Neural cell (in vitro differentiated cells): ENCODE data around the gene SLC2A4RG. TPM values are rescaled to one million over a fixed set of nuclear protein-coding genes. Genes with fewer than 3 reads are reported as not detected.

Experiments used
- H2AFZ ChIP-seq: fragments of 200-600, 300-800 bp; sonication (generic), shearing (Covaris generic); 2 replicates; pipeline ENCODE4 v1.6.0; 2014; ENCODE audit warnings: low read depth, mild to moderate bottlenecking, antibody characterized with exemption, low read length, moderate library complexity
- H3F3A ChIP-seq: fragments of 200-600 bp; shearing (Covaris generic); 2 replicates; pipeline ENCODE4 v1.6.1; 2016; ENCODE audit warnings: mild to moderate bottlenecking, moderate library complexity, mixed read lengths, antibody characterized with exemption, low read length; ENCODE audit not compliant: insufficient read depth, poor library complexity, severe bottlenecking
- H3K27ac ChIP-seq: fragments of 200-600, 300-800 bp; sonication (generic), shearing (Covaris generic); 2 replicates; pipeline ENCODE4 v1.5.1; 2014; ENCODE audit warnings: mild to moderate bottlenecking, low read length, moderate library complexity
- H3K27me3 ChIP-seq: fragments of 300-800, 200-600 bp; sonication (generic), shearing (Covaris generic); 2 replicates; pipeline ENCODE4 v1.6.0; 2014; ENCODE audit warnings: mild to moderate bottlenecking, low read depth, low read length, moderate library complexity; ENCODE audit not compliant: insufficient read depth
- H3K36me3 ChIP-seq: fragments of 300-800, 200-600 bp; sonication (generic), shearing (Covaris generic); 2 replicates; pipeline ENCODE4 v1.5.1; 2014; ENCODE audit warnings: mild to moderate bottlenecking, antibody characterized with exemption, low read length, moderate library complexity; ENCODE audit not compliant: insufficient read depth
- H3K4me2 ChIP-seq: fragments of 300-800, 200-600 bp; sonication (generic), shearing (Covaris generic); 2 replicates; pipeline ENCODE4 v1.6.0; 2014; ENCODE audit warnings: mild to moderate bottlenecking, low read length
- H3K4me3 ChIP-seq: fragments of 300-800, 200-600 bp; sonication (generic), shearing (Covaris generic); 2 replicates; pipeline ENCODE4 v1.5.1; 2014; ENCODE audit warnings: mild to moderate bottlenecking, low read length, moderate library complexity
- H3K79me2 ChIP-seq: fragments of 200-600 bp; shearing (Covaris generic); replicated peaks from 2 replicates; pipeline ENCODE4 v1.6.0; 2014; ENCODE audit warnings: mild to moderate bottlenecking, low read length, moderate library complexity; ENCODE audit not compliant: insufficient read depth
- H3K9ac ChIP-seq: fragments of 300-800, 200-600 bp; sonication (generic), shearing (Covaris generic); 2 replicates; pipeline ENCODE4 v1.6.1; 2016; ENCODE audit warnings: mild to moderate bottlenecking, low read length, mixed read lengths
- H3K9me2 ChIP-seq: fragments of 200-600 bp; shearing (Covaris generic); 2 replicates; pipeline ENCODE4 v1.6.1; 2016; ENCODE audit warnings: mild to moderate bottlenecking, low read length, mixed read lengths; ENCODE audit not compliant: insufficient read depth
- H3K9me3 ChIP-seq: fragments of 200-600, 300-800 bp; sonication (generic), shearing (Covaris generic); 2 replicates; pipeline ENCODE4 v1.6.1; 2016; ENCODE audit warnings: mild to moderate bottlenecking, mixed run types, low read length, moderate library complexity, mixed read lengths
- H4K20me1 ChIP-seq: fragments of 200-600 bp; shearing (Covaris generic); 2 replicates; pipeline ENCODE4 v1.6.1; 2016; ENCODE audit warnings: mild to moderate bottlenecking, mixed run types; ENCODE audit not compliant: insufficient read depth
- EP300 ChIP-seq: fragments of 450-650 bp; conservative IDR thresholded peaks from 2 replicates; pipeline ENCODE4 v1.6.1; 2014; ENCODE audit warnings: antibody characterized with exemption, mild to moderate bottlenecking, moderate library complexity; ENCODE audit not compliant: poor library complexity, severe bottlenecking
- EZH2 ChIP-seq: fragments of 200-600, 300-800 bp; shearing (Covaris generic), sonication (generic); IDR thresholded peaks from 2 replicates; pipeline ENCODE4 v1.6.1; 2014; ENCODE audit warnings: antibody characterized with exemption, low read length, borderline replicate concordance, mild to moderate bottlenecking; ENCODE audit not compliant: insufficient read depth, poor library complexity, severe bottlenecking
- MXI1 ChIP-seq: fragments of 450-650 bp; conservative IDR thresholded peaks from 2 replicates; pipeline ENCODE4 v1.6.1; 2014; ENCODE audit warnings: antibody characterized with exemption, mild to moderate bottlenecking; ENCODE audit not compliant: poor library complexity, severe bottlenecking
- POLR2AphosphoS5 ChIP-seq: IDR thresholded peaks from 2 replicates; pipeline ENCODE4 v1.6.1; 2012
- RAD21 ChIP-seq: fragments of 450-650 bp; conservative IDR thresholded peaks from 2 replicates; pipeline ENCODE4 v1.6.1; 2014; ENCODE audit warnings: antibody characterized with exemption, mild to moderate bottlenecking, moderate library complexity
- REST ChIP-seq: IDR thresholded peaks from 2 replicates; pipeline ENCODE4 v1.6.1; 2012; ENCODE audit warnings: borderline replicate concordance
- TAF1 ChIP-seq: IDR thresholded peaks from 2 replicates; pipeline ENCODE4 v1.6.1; 2012; ENCODE audit warnings: low read depth
- polyA plus RNA-seq: library from polyadenylated mRNA; depleted of rRNA; stranded (reverse); fragments of >200 nt; gene quantifications from 2 replicates; pipeline ENCODE4 v1.2.3, GENCODE V29; 2014

SLC2A4RG gene
- polyA plus RNA-seq, 1 donor from 2014 or later = 52.1 TPM

- H4K20me1 ChIP-seq = no peaks in the 10 kb centered on the region
- H3K4me3 ChIP-seq = no peak overlapping the region
- no peaks in the 10 kb centered on the region for H3K9me3 ChIP-seq
- TF ChIP-seq MXI1 = no peak
- TF ChIP-seq EZH2 = no peak
- TF ChIP-seq RAD21 = no peak
- no peak for TF ChIP-seq REST
- TF ChIP-seq EP300 = no peak
- no peak for TF ChIP-seq POLR2AphosphoS5
- no peaks in the 10 kb centered on the region for H3K36me3 ChIP-seq
- H3K27me3 ChIP-seq = no peaks in the 10 kb centered on the region
- no peak overlapping the region for H3K4me2 ChIP-seq
- no peaks in the 10 kb centered on the region for H3K9me2 ChIP-seq
- H2AFZ ChIP-seq = no peak overlapping the region
- no peaks in the 10 kb centered on the region for H3F3A ChIP-seq
- H3K79me2 ChIP-seq = no peaks in the 10 kb centered on the region
- H3K9ac ChIP-seq = no peak overlapping the region
- no peak overlapping the region for H3K27ac ChIP-seq
Observed at GRCh38 chr20:63694584-63695423, 44.8 kb upstream of the SLC2A4RG start.

- Histone ChIP-seq H3K79me2 (no peaks in the 10 kb centered on the region), H3K4me2 (no peak overlapping the region), H3K27me3 (no peaks in the 10 kb centered on the region), H3F3A (no peaks in the 10 kb centered on the region), H4K20me1 (no peaks in the 10 kb centered on the region), H3K27ac (no peak overlapping the region), H2AFZ (no peak overlapping the region), H3K9me2 (no peaks in the 10 kb centered on the region), H3K9me3 (no peaks in the 10 kb centered on the region), H3K9ac (no peak overlapping the region), H3K4me3 (no peak overlapping the region), H3K36me3 (no peaks in the 10 kb centered on the region)
- TF ChIP-seq POLR2AphosphoS5 (no peak), TAF1 (no peak)
Observed at GRCh38 chr20:63695424-63696305, 43.9 kb upstream of the SLC2A4RG start.

GRCh38 chr20:63696306-63696627 is 43.3 kb upstream of the SLC2A4RG start:
- Histone ChIP-seq H3K27me3 (no peaks in the 10 kb centered on the region), H3K4me3 (no peak overlapping the region), H3K79me2 (no peaks in the 10 kb centered on the region), H2AFZ (no peak overlapping the region), H3K4me2 (no peak overlapping the region), H3K36me3 (no peaks in the 10 kb centered on the region), H3K9me3 (no peaks in the 10 kb centered on the region), H3F3A (no peaks in the 10 kb centered on the region), H3K9me2 (no peaks in the 10 kb centered on the region), H3K9ac (no peak overlapping the region), H3K27ac (no peak overlapping the region), H4K20me1 (no peaks in the 10 kb centered on the region)
- no peak for TF ChIP-seq REST
